Measurements from ENCODE around the gene CTLA4. TPM values are rescaled to one million over a fixed set of nuclear protein-coding genes. Genes with fewer than 3 reads are reported as not detected.

Gene CTLA4
- total RNA-seq, 1 donor from 2014 or later: 1.4 TPM

DNA sequence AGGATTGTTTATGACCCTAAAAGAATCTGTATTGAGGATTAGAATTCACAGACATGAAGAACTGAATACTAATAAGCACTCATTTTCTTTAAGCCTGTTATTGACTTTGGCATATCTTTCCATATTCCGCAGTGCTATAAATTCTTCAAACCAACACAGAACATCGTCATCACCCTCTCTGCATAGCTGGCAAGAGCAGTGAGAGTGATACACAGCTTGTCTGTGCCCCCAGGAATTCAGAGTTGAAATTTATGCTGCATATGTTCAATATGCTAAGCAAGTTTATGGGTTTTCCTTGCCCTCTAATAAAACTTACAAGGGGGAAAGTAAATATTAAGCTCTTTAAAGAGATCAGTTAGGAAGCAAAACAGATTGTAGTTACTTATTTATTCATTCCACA is 32.7 kb downstream of the CTLA4 start:
- Histone ChIP-seq H3K27me3 (no peaks in the 10 kb centered on the region), H3K4me3 (no peak overlapping the region), H3K9me3 (no peaks in the 10 kb centered on the region), H3K4me1 (no peaks in the 10 kb centered on the region), H3K27ac (no peak overlapping the region), H3K36me3 (no peaks in the 10 kb centered on the region)
- DNase-seq (no peak), ATAC-seq (no peak)
- intact Hi-C loops (cut with DNase I): no loop called here
- TF ChIP-seq, protein P1, sequence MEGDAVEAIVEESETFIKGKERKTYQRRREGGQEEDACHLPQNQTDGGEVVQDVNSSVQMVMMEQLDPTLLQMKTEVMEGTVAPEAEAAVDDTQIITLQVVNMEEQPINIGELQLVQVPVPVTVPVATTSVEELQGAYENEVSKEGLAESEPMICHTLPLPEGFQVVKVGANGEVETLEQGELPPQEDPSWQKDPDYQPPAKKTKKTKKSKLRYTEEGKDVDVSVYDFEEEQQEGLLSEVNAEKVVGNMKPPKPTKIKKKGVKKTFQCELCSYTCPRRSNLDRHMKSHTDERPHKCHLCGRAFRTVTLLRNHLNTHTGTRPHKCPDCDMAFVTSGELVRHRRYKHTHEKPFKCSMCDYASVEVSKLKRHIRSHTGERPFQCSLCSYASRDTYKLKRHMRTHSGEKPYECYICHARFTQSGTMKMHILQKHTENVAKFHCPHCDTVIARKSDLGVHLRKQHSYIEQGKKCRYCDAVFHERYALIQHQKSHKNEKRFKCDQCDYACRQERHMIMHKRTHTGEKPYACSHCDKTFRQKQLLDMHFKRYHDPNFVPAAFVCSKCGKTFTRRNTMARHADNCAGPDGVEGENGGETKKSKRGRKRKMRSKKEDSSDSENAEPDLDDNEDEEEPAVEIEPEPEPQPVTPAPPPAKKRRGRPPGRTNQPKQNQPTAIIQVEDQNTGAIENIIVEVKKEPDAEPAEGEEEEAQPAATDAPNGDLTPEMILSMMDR (IDR thresholded peaks at IDR 0.05): no peak

- Histone ChIP-seq H3K4me3 (no peak overlapping the region), H3K36me3 (no peaks in the 10 kb centered on the region), H3K9me3 (no peaks in the 10 kb centered on the region), H3K4me1 (no peaks in the 10 kb centered on the region), H3K27ac (no peak overlapping the region), H3K27me3 (no peaks in the 10 kb centered on the region)
- DNase-seq: no peak
- intact Hi-C loops (cut with DNase I): no loop called here
- TF ChIP-seq, protein P1 (IDR thresholded peaks at IDR 0.05): no peak
- no peak for ATAC-seq
Observed at GRCh38 chr2:203904022-203904421, 36.5 kb downstream of the CTLA4 start.

- DNase-seq (no peak), ATAC-seq (no peak)
- intact Hi-C loops (cut with DNase I): no loop called here
- no peaks in the 10 kb centered on the region for H3K9me3 ChIP-seq
- H3K27ac ChIP-seq: no peak overlapping the region
- TF ChIP-seq, protein P1 (IDR thresholded peaks at IDR 0.05): no peak
- H3K4me3 ChIP-seq: no peak overlapping the region
- H3K4me1 ChIP-seq: no peaks in the 10 kb centered on the region
- H3K27me3 ChIP-seq: no peaks in the 10 kb centered on the region
- no peaks in the 10 kb centered on the region for H3K36me3 ChIP-seq
Observed at GRCh38 chr2:203905656-203906055, 38.1 kb downstream of the CTLA4 start.

DNA sequence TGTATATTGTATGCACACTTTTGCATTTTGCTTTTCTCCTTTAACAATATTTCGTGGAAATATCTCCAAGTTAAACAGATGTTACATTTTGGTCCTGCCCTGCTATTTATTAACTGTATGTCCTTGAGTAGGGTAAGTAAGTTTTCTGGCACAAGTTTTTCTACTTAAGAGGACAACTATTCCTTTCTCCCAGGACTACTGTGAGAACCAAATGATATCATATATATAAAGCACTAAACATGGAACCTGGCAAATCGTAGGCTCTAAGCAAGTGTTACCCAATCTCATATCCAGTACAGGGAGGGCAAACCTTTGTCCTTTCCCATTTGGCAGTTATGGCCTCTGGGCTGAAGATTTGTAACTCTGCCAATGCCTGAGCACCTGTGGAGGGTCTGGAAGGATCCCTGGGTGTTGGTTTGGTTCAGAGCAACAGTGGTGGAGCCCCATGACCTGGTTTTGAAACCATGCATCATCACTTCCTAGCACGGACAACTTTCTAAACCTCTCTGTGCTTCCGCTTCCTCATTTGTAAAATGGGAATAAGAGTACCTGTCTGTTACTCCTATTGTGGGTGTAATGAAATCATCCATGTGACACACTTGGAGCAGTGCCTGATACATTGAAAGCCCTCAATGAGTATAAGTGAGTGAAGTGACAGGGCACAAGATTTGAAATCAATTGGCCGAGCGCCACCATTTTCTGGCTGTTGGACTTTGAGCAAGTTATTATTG is 40.7 kb downstream of the CTLA4 start:
- intact Hi-C loops (cut with DNase I): no loop called here
- DNase-seq (no peak), ATAC-seq (peak; percentile 81)
- Histone ChIP-seq H3K4me3 (no peak overlapping the region), H3K9me3 (no peaks in the 10 kb centered on the region), H3K27ac (peak overlapping the region; percentile 45), H3K36me3 (no peaks in the 10 kb centered on the region), H3K27me3 (no peaks in the 10 kb centered on the region), H3K4me1 (no peaks in the 10 kb centered on the region)
- TF ChIP-seq, protein P1 (IDR thresholded peaks at IDR 0.05): no peak

- Histone ChIP-seq H3K9me3 (no peaks in the 10 kb centered on the region), H3K27me3 (no peaks in the 10 kb centered on the region), H3K4me1 (no peaks in the 10 kb centered on the region), H3K4me3 (no peak overlapping the region), H3K27ac (no peak overlapping the region), H3K36me3 (no peaks in the 10 kb centered on the region)
- TF ChIP-seq, protein P1 (IDR thresholded peaks at IDR 0.05): no peak
- DNase-seq (no peak), ATAC-seq (no peak)
- intact Hi-C loops (cut with DNase I): no loop called here
Observed at GRCh38 chr2:203908797-203909185, 41.2 kb downstream of the CTLA4 start.
